Measurements from ENCODE around the gene PCA3.
"Not testable (repeated sequence)": the region's sequence is repeated elsewhere in the genome, so short reads cannot be mapped to it uniquely, and the experiment has no call there.

The PCA3 gene

DNA sequence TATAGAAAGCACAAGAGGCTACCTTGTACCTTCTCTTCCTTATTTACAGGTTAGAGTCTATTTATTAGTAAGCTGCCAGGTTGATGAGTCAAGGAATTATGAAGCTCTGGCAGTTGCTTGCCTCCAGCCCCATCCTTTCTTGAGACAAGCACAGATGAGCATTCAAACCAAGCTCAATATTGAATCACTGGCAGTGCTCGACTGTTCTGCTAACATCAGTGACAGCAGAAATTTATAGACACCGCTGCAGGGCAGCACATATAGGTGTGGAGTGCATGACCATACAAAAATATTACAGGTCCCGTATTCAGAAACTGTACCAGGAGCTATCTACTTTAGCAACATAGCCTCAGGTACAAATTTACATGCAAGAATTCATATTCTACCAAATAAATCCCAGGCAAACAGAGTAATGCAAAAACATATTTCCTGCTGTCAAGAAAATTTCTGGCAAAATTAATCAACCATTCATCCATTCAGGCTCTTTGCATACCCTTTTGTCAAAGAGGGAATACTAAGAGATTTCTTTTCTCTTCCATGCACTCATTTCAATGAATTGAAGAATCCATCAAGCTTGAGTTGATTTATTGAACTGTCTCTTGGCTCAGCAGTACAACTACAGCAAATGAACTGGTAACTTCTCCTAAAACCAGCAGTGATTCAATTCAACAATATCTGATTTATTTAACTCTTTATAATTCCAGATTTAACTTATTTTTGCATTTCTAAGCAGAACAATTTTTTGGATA, 26.9 kb upstream of the PCA3 start:
- no peak overlapping the region for H3K4me3 ChIP-seq (ENCODE audit: low read depth, low read length)
- TF ChIP-seq, protein P1, sequence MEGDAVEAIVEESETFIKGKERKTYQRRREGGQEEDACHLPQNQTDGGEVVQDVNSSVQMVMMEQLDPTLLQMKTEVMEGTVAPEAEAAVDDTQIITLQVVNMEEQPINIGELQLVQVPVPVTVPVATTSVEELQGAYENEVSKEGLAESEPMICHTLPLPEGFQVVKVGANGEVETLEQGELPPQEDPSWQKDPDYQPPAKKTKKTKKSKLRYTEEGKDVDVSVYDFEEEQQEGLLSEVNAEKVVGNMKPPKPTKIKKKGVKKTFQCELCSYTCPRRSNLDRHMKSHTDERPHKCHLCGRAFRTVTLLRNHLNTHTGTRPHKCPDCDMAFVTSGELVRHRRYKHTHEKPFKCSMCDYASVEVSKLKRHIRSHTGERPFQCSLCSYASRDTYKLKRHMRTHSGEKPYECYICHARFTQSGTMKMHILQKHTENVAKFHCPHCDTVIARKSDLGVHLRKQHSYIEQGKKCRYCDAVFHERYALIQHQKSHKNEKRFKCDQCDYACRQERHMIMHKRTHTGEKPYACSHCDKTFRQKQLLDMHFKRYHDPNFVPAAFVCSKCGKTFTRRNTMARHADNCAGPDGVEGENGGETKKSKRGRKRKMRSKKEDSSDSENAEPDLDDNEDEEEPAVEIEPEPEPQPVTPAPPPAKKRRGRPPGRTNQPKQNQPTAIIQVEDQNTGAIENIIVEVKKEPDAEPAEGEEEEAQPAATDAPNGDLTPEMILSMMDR (IDR thresholded peaks at IDR 0.05; ENCODE audit: borderline replicate concordance, insufficient read depth, low read depth, low read length): no peak

- TF ChIP-seq, protein P1 (IDR thresholded peaks at IDR 0.05; ENCODE audit: borderline replicate concordance, insufficient read depth, low read depth, low read length): no peak
- no peak overlapping the region for H3K4me3 ChIP-seq (ENCODE audit: low read depth, low read length)
Measured at GRCh38 chr9:76738402-76738801, 25.8 kb upstream of the PCA3 start.

DNA sequence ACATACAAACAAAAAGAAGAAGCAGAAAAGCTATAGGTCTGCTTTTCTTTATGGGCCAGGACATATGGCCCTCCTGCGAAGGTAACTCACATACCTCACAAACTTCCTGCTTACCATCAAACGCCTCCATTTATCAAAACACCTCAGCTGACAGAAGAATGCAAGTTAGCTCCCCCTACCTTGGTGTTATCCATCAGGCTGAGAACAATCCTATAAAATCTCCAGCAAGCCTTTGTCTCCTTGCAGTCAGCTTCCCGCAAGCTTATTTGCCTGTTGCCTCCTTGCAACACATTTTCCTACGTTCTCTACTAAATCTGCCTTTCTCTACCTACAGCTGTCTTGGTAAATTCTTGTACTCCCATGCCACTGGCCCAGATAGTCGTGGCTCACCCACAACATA, 22.7 kb upstream of the PCA3 start:
- H3K4me3 ChIP-seq (ENCODE audit: low read depth, low read length): no peak overlapping the region
- TF ChIP-seq, protein P1 (IDR thresholded peaks at IDR 0.05; ENCODE audit: borderline replicate concordance, insufficient read depth, low read depth, low read length): no peak

- not testable (repeated sequence) for H3K4me3 ChIP-seq (ENCODE audit: low read depth, low read length)
Measured at GRCh38 chr9:76742890-76743289, 21.3 kb upstream of the PCA3 start.

GRCh38 chr9:76743931-76744330, 20.3 kb upstream of the PCA3 start:
- no peak overlapping the region for H3K4me3 ChIP-seq (ENCODE audit: low read depth, low read length)
- TF ChIP-seq, protein P1 (IDR thresholded peaks at IDR 0.05; ENCODE audit: borderline replicate concordance, insufficient read depth, low read depth, low read length): no peak

- TF ChIP-seq, protein P1 (IDR thresholded peaks at IDR 0.05; ENCODE audit: borderline replicate concordance, insufficient read depth, low read depth, low read length): no peak
- H3K4me3 ChIP-seq (ENCODE audit: low read depth, low read length): no peak overlapping the region
Measured at GRCh38 chr9:76744336-76744735, 19.9 kb upstream of the PCA3 start.

DNA sequence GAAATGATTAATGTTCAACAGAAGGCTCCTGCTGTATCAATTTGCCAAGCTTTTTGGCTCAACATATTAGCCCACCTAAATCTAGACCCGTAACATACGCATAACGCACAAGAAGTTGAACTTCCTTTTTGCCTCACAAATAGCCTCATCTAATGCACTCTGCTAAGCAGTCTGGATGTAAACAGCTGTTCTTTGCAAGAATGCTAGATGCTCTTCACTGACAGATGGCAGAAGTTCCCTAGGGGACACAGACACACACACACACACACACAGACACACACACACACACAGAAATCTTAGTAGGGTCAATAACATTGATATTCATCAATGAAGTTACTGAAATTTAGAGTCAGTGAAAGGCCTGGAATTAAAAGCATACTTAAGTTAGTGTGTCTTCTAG, 13.2 kb upstream of the PCA3 start:
- TF ChIP-seq, protein P1 (IDR thresholded peaks at IDR 0.05; ENCODE audit: borderline replicate concordance, insufficient read depth, low read depth, low read length): no peak
- no peak overlapping the region for H3K4me3 ChIP-seq (ENCODE audit: low read depth, low read length)

Data from GM12875 (cell line).